ENCODE measurements around the gene MTIF3. TPM values are rescaled to one million over a fixed set of nuclear protein-coding genes. Genes with fewer than 3 reads are reported as not detected.

MTIF3 gene
- polyA plus RNA-seq, 3 donors: 58.8 to 88.8 (median 71.7) TPM

DNA sequence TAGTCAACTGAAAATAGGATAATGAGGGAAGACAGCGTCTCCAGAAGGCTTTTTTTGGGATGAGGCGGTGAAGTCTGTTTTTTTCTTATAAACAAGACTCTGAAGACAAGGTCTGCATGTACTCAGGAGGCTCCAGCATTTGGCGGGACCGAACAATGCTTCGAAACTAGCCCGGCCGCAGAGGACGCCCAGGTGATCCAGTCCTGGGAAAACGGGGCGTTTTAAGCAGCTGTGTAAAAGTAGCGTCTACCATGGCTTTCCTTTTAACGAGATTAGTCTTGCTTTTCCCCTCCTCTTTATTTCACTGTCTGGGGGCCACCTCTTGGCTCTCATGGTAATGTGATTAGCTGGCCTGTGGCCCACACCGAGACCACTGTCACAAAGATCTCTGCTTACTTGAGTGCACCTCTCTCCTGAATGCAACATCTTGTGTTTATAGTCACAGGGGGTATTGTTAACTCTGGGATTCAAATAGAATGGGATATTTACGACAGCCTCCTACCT, 55.3 kb downstream of the MTIF3 start:
- WGBS, 3 donors: 55 to 82% (median 74%) methylated on average over 14 of the region's 14 CpGs

DNA sequence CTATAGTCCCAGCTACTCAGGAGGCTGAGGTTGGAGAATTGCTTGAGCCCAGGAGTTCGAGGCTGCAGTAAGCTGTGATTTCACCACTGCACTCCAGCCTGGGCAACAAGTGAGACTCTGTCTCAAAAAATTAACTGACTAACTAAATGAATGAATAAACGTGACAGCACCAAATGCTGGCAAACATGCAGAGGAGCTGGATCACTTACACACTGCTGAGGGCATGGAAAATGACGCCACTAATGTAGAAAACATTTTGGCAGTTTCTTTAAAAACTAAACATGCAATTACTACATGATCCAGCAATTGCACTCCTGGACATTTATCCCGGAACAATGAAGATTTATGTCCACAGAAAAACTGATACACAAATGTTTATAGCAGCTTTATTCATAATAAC, 57.3 kb downstream of the MTIF3 start:
- no peak overlapping the region for H3K27ac ChIP-seq (ENCODE audit: low read depth, low read length)
- WGBS, 3 donors: 71 to 78% (median 74%) methylated on average over 4 of the region's 4 CpGs

More for the DNA sequence above, 55.3 kb downstream of the MTIF3 start:
- H3K27ac ChIP-seq (ENCODE audit: low read depth, low read length): no peak overlapping the region

DNA sequence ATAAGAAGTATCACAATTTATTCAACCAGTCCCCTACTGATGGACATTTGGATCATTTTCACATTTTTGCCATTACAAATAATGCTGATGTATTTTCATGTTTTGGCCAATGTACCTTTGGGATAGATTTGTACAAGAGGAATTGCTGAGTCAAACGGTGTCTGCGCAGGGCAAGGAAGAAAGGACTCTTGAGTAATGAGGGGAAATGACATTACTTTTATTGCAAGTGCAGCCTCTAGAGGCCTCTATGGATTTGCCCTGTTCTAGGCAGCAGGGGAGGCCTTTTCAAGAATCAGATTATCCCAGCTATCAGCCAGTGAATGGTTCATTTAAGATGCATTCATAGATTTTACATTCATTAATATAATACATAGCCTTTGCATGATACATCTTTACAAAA, 58.9 kb downstream of the MTIF3 start:
- H3K27ac ChIP-seq (ENCODE audit: low read depth, low read length): no peak overlapping the region
- WGBS, 3 donors: 25 to 67% (median 40%) methylated on average over 2 of the region's 2 CpGs

DNA sequence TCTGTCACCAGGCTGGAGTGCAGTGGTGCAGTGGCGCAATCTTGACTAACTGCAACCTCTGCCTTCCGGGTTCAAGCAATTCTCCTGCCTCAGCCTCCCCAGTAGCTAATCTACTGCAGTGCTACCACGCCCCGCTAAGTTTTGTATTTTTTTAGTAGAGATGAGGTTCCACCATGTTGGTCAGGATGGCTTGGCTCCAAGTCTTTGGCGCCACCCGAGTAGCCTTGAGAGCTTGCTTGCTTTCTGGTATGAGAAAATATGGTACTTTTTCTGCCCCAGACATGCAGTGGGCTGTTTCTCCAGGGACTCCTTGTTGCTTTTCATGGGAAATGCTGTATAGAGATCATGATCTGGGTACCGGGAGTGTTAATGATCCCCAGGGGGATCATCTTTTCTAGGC, 60.5 kb downstream of the MTIF3 start:
- H3K27ac ChIP-seq (ENCODE audit: low read depth, low read length): no peak overlapping the region
- 67 to 84% (median 84%) methylated on average over 7 of the region's 7 CpGs for WGBS, 3 donors

DNA sequence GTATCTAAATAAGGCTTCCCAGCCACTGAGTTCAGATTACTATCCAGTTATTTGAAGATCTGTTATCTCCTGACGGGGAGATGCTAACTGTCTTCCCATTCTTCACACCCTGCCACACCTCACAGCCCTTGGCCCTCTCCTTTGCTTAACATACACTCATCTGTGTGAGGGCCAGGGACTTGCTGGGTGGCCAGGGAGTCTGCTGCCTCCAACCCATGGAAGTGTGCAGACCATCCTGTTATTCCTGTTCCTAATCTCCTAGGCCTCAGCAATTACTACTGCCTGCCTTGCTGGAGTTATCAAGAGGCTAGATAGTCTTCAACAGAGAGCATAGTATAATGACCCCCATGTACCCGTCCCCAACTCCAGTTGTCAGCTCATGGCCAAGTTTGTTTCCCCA, 62.1 kb downstream of the MTIF3 start:
- H3K27ac ChIP-seq (ENCODE audit: low read depth, low read length): no peak overlapping the region
- 71 to 78% (median 78%) methylated on average over 2 of the region's 2 CpGs for WGBS, 3 donors

Other genes starting within 250 kb of the MTIF3 start
- 1,000 to 10,000 TPM in 2 of 3 donors, 100 to 1,000 TPM in 1; 855 to 2,338 (median 1,134) TPM for gene RPL21, start 199.0 kb downstream of the MTIF3 start, polyA plus RNA-seq
- 10 to 100 TPM in 2 of 3 donors, 1 to 10 TPM in 1; 4.8 to 40.2 (median 24.8) TPM for gene RASL11A, start 179.7 kb downstream of the MTIF3 start, polyA plus RNA-seq
- 100 to 1,000 TPM in 2 of 3 donors, 10 to 100 TPM in 1; 57.2 to 182 (median 121) TPM for gene GTF3A, start 25.9 kb downstream of the MTIF3 start, polyA plus RNA-seq
- gene LNX2, start 170.0 kb upstream of the MTIF3 start, polyA plus RNA-seq: 10 to 100 TPM in 1 of 3 donors, 1 to 10 TPM in 2; 2.4 to 12.2 (median 3.0) TPM
- gene POLR1D, start 171.3 kb upstream of the MTIF3 start, polyA plus RNA-seq: 100 to 1,000 TPM in 1 of 3 donors, 10 to 100 TPM in 2; 92.1 to 280 (median 96.3) TPM

Measured in adipose tissue (tissue), 3 donors.